ENCODE data around the gene RAD51B.

The RAD51B gene

DNA sequence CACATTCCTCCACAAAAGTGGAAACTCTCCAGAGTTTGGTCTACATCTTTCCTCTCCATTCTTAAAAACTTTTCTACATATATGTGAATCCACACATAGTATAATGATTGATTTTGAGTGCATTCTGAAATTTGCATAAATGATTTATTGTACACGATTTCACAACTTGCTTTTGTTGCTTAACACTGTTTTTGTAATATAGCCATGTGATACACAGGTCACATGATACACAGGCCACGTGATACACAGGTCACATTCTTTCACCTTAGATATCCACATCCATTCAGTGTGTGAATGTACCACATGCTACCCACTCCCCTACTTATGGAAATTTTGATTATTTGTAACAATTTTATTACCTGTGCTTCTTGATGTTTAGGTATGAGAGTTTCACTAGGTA, 654.2 kb downstream of the RAD51B start:
- Histone ChIP-seq H4K20me1 (ENCODE audit: insufficient read depth, low read length) (no peaks in the 10 kb centered on the region), H3K27ac (ENCODE audit: low read length) (no peak overlapping the region), H3K4me1 (ENCODE audit: low read length) (no peaks in the 10 kb centered on the region), H3K27me3 (replicated peaks; ENCODE audit: insufficient read depth, low read length) (no peaks in the 10 kb centered on the region), H3K9me3 (replicated peaks; ENCODE audit: insufficient read depth, low read length) (no peaks in the 10 kb centered on the region), H3K36me3 (replicated peaks; ENCODE audit: insufficient read depth, low read length) (no peaks in the 10 kb centered on the region), H2AFZ (ENCODE audit: low read length) (no peak overlapping the region), H3K9ac (ENCODE audit: low read length) (no peak overlapping the region), H3F3A (ENCODE audit: insufficient read depth, low read length) (no peaks in the 10 kb centered on the region), H3K79me2 (ENCODE audit: low read length) (no peaks in the 10 kb centered on the region), H3K4me2 (ENCODE audit: low read depth, low read length) (no peak overlapping the region), H3K9me2 (replicated peaks; ENCODE audit: insufficient read depth, low read length) (no peaks in the 10 kb centered on the region), H3K4me3 (ENCODE audit: low read length) (no peak overlapping the region)
- DNase-seq: no peak
- TF ChIP-seq, protein P1, sequence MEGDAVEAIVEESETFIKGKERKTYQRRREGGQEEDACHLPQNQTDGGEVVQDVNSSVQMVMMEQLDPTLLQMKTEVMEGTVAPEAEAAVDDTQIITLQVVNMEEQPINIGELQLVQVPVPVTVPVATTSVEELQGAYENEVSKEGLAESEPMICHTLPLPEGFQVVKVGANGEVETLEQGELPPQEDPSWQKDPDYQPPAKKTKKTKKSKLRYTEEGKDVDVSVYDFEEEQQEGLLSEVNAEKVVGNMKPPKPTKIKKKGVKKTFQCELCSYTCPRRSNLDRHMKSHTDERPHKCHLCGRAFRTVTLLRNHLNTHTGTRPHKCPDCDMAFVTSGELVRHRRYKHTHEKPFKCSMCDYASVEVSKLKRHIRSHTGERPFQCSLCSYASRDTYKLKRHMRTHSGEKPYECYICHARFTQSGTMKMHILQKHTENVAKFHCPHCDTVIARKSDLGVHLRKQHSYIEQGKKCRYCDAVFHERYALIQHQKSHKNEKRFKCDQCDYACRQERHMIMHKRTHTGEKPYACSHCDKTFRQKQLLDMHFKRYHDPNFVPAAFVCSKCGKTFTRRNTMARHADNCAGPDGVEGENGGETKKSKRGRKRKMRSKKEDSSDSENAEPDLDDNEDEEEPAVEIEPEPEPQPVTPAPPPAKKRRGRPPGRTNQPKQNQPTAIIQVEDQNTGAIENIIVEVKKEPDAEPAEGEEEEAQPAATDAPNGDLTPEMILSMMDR (IDR thresholded peaks at IDR 0.05; ENCODE audit: low read length): no peak
- TF ChIP-seq EZH2phosphoT487 (IDR thresholded peaks at IDR 0.05; ENCODE audit: low read length): no peak
- no peak for TF ChIP-seq EZH2 (optimal IDR thresholded peaks at IDR 0.05; ENCODE audit: low read depth, low read length)

DNA sequence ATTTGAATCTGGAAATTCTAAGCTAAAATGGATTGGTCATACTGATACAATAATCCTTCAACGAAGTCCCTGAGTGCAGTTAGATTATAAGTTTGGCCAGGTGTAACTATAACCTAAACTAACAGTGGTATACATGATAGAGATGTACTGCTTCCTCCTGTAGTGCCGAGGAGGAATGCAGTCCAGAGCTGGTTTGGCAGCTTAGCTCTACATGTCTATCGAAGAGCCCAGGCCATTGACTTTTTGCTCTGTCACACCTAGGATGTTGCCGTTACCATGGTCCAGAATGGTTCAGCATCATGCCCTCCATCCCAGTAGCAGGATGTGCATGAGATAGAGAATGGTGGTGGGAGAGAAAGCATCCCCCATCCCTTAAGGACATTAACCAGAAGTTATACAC, 655.2 kb downstream of the RAD51B start:
- DNase-seq: no peak
- Histone ChIP-seq H4K20me1 (ENCODE audit: insufficient read depth, low read length) (no peaks in the 10 kb centered on the region), H3F3A (ENCODE audit: insufficient read depth, low read length) (no peaks in the 10 kb centered on the region), H3K9me3 (replicated peaks; ENCODE audit: insufficient read depth, low read length) (no peaks in the 10 kb centered on the region), H3K79me2 (ENCODE audit: low read length) (no peaks in the 10 kb centered on the region), H3K27ac (ENCODE audit: low read length) (no peak overlapping the region), H3K9ac (ENCODE audit: low read length) (no peak overlapping the region), H3K27me3 (replicated peaks; ENCODE audit: insufficient read depth, low read length) (no peaks in the 10 kb centered on the region), H3K4me1 (ENCODE audit: low read length) (no peaks in the 10 kb centered on the region), H3K4me2 (ENCODE audit: low read depth, low read length) (no peak overlapping the region), H3K9me2 (replicated peaks; ENCODE audit: insufficient read depth, low read length) (no peaks in the 10 kb centered on the region), H2AFZ (ENCODE audit: low read length) (no peak overlapping the region), H3K36me3 (replicated peaks; ENCODE audit: insufficient read depth, low read length) (no peaks in the 10 kb centered on the region), H3K4me3 (ENCODE audit: low read length) (no peak overlapping the region)
- TF ChIP-seq EZH2phosphoT487 (IDR thresholded peaks at IDR 0.05; ENCODE audit: low read length) (no peak), EZH2 (optimal IDR thresholded peaks at IDR 0.05; ENCODE audit: low read depth, low read length) (no peak)
- TF ChIP-seq, protein P1 (IDR thresholded peaks at IDR 0.05; ENCODE audit: low read length): no peak

DNA sequence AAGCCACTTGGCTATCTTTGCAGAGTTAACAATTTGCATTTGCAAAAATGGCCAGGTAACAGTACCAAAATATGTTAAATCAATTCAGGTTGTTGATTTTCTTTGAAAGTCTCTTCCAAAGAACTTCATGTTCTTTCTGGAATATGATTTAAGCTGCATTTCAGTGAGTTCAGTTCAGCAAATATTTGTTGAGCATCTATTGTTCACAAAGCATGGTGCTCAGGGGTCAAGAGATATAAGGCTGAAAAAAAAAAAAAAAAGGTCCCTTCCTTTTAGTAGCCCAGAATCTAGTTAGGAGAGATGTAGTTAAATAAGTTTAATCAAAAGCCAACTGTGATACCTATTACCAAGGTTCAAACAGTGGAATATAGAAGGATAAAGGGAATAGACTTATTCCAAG, 656.2 kb downstream of the RAD51B start:
- Histone ChIP-seq H3K4me2 (ENCODE audit: low read depth, low read length) (no peak overlapping the region), H3K27ac (ENCODE audit: low read length) (no peak overlapping the region)

More for the DNA sequence above, 656.2 kb downstream of the RAD51B start:
- Histone ChIP-seq H3K9me3 (replicated peaks; ENCODE audit: insufficient read depth, low read length) (no peaks in the 10 kb centered on the region), H3K9ac (ENCODE audit: low read length) (no peak overlapping the region), H4K20me1 (ENCODE audit: insufficient read depth, low read length) (no peaks in the 10 kb centered on the region), H3K79me2 (ENCODE audit: low read length) (no peaks in the 10 kb centered on the region), H2AFZ (ENCODE audit: low read length) (no peak overlapping the region), H3K27me3 (replicated peaks; ENCODE audit: insufficient read depth, low read length) (no peaks in the 10 kb centered on the region), H3K4me1 (ENCODE audit: low read length) (no peaks in the 10 kb centered on the region), H3F3A (ENCODE audit: insufficient read depth, low read length) (no peaks in the 10 kb centered on the region), H3K9me2 (replicated peaks; ENCODE audit: insufficient read depth, low read length) (no peaks in the 10 kb centered on the region), H3K36me3 (replicated peaks; ENCODE audit: insufficient read depth, low read length) (no peaks in the 10 kb centered on the region), H3K4me3 (ENCODE audit: low read length) (no peak overlapping the region)
- TF ChIP-seq, protein P1 (IDR thresholded peaks at IDR 0.05; ENCODE audit: low read length): no peak
- TF ChIP-seq EZH2phosphoT487 (IDR thresholded peaks at IDR 0.05; ENCODE audit: low read length): no peak
- TF ChIP-seq EZH2 (optimal IDR thresholded peaks at IDR 0.05; ENCODE audit: low read depth, low read length): no peak
- no peak for DNase-seq
